Astrocyte (in vitro differentiated cells and primary cell): ENCODE results near the gene EIF2D.

ENCODE experiments used
- CTCF ChIP-seq: IDR thresholded peaks from 2 replicates; pipeline ENCODE4 v1.5.1; 2011; ENCODE audit warnings: low read depth, mild to moderate bottlenecking, inconsistent platforms, low read length, moderate library complexity; ENCODE audit not compliant: insufficient read depth
- EZH2 ChIP-seq: IDR thresholded peaks from 2 replicates; pipeline ENCODE4 v1.6.1; 2012; ENCODE audit warnings: mild to moderate bottlenecking, low read length, inconsistent platforms; ENCODE audit not compliant: insufficient read depth

DNA sequence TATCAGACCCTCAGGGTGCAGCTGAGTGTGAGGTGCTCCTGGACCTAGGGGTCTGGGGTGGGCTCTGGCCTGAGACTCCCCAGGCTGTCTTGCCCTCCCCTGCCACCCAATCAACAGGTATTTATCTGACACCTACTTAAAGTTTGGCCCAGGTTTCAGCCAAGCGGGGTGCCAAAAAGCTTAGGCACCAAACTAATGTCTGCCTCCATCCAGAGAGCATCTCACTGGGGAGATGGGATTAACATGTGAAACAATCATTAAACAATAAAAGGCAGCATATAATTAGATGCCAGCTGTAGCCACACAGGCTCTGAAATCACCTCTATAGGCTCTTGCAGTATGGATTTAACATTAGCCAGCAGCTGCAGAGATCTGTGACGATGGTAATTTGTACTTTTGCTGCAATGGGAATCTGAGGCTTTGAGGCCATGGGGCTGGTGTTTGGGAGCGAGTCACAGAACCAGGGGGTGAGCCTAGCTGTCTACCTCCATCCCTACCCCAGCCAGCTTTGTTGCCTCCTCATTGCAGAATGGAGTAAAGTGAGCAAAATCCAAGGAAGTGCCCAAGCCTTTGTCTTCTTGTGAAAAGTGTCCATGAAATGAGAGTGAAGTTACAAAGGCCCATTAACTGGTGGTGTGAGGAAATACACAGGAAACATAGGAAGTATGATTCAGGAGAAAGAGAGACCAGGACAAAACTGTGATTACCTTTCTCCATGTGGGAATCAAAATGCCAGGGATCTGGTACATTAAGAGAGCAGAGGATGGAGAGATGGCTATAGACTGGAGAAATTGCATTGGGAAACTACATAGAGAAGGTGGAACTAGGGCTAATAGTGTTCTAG lies 36.1 kb downstream of the EIF2D start:
- TF ChIP-seq CTCF: no peak
- no peak for TF ChIP-seq EZH2
